Effector memory CD8-positive, alpha-beta T cell (primary cell): ENCODE measurements around the gene PTPRD.

Experiments
- ATAC-seq: fragments of 150-1000 bp; cut with Tn5 transposase; replicated peaks from 2 replicates; pipeline ENCODE4 v1.10.0; 2021; ENCODE audit warnings: mild to moderate bottlenecking, moderate library complexity
- DNase-seq, 3 experiments: peaks; one replicate each; pipeline ENCODE4 v3.0.0; 2021
- H3K27ac Mint-ChIP-seq, 2 donors: one replicate each; pipeline ENCODE4 v1.8.0; 2022; ENCODE audit warnings: mild to moderate bottlenecking in 2 of 2, mixed read lengths in 2 of 2, moderate library complexity in 2 of 2
- H3K27me3 Mint-ChIP-seq, 2 donors: one replicate each; pipeline ENCODE4 v1.8.0; 2022; ENCODE audit warnings: mixed read lengths in 2 of 2
- H3K36me3 Mint-ChIP-seq: one replicate; pipeline ENCODE4 v1.8.0; 2022; ENCODE audit warnings: mild to moderate bottlenecking, moderate library complexity, mixed read lengths; ENCODE audit not compliant: insufficient read depth
- H3K4me1 Mint-ChIP-seq, 2 donors: one replicate each; pipeline ENCODE4 v1.8.0; 2022; ENCODE audit warnings: low read depth in 2 of 2, mixed read lengths in 2 of 2
- H3K4me3 Mint-ChIP-seq, 2 donors: one replicate each; pipeline ENCODE4 v1.8.0; 2022; ENCODE audit warnings: mild to moderate bottlenecking in 2 of 2, mixed read lengths in 2 of 2, moderate library complexity in 2 of 2
- H3K9me3 Mint-ChIP-seq, 2 donors: one replicate each; pipeline ENCODE4 v1.8.0; 2022; ENCODE audit warnings: mixed read lengths in 2 of 2

Gene PTPRD

GRCh38 chr9:8287970-8288369 lies 2324.8 kb downstream of the PTPRD start:
- Mint-ChIP-seq H3K27ac (no peak overlapping the region), H3K9me3 (no peaks in the 10 kb centered on the region), H3K4me1 (no peaks in the 10 kb centered on the region), H3K36me3 (no peaks in the 10 kb centered on the region), H3K4me3 (no peak overlapping the region), H3K27me3 (peaks cover 0 to 12% of the 10 kb centered on the region in 2 donors)
- ATAC-seq: no peak
- DNase-seq: no peak

GRCh38 chr9:8287501-8287900 lies 2325.3 kb downstream of the PTPRD start:
- Mint-ChIP-seq H3K4me1 (no peaks in the 10 kb centered on the region), H3K9me3 (no peaks in the 10 kb centered on the region), H3K36me3 (no peaks in the 10 kb centered on the region), H3K4me3 (no peak overlapping the region), H3K27me3 (peaks cover 0 to 12% of the 10 kb centered on the region in 2 donors), H3K27ac (no peak overlapping the region)
- ATAC-seq (no peak), DNase-seq (no peak)

GRCh38 chr9:8284884-8285283 lies 2327.9 kb downstream of the PTPRD start:
- H3K9me3 Mint-ChIP-seq: no peaks in the 10 kb centered on the region
- H3K27ac Mint-ChIP-seq: no peak overlapping the region
- ATAC-seq (no peak), DNase-seq (no peak)
- peaks cover 0 to 12% of the 10 kb centered on the region in 2 donors for H3K27me3 Mint-ChIP-seq
- no peaks in the 10 kb centered on the region for H3K36me3 Mint-ChIP-seq
- H3K4me3 Mint-ChIP-seq: no peak overlapping the region
- H3K4me1 Mint-ChIP-seq: no peaks in the 10 kb centered on the region

GRCh38 chr9:8282535-8282934 lies 2330.3 kb downstream of the PTPRD start:
- Mint-ChIP-seq H3K36me3 (no peaks in the 10 kb centered on the region), H3K27me3 (peaks cover 0 to 12% of the 10 kb centered on the region in 2 donors), H3K4me1 (no peaks in the 10 kb centered on the region), H3K9me3 (no peaks in the 10 kb centered on the region), H3K27ac (no peak overlapping the region), H3K4me3 (no peak overlapping the region)
- DNase-seq (no peak), ATAC-seq (no peak)

GRCh38 chr9:8280811-8281210 lies 2332.0 kb downstream of the PTPRD start:
- ATAC-seq: no peak

GRCh38 chr9:8278048-8278447 lies 2334.8 kb downstream of the PTPRD start:
- Mint-ChIP-seq H3K27me3 (no peaks in the 10 kb centered on the region), H3K9me3 (no peaks in the 10 kb centered on the region), H3K4me3 (no peak overlapping the region), H3K4me1 (no peaks in the 10 kb centered on the region), H3K27ac (no peak overlapping the region), H3K36me3 (no peaks in the 10 kb centered on the region)
- DNase-seq (no peak), ATAC-seq (no peak)

More at GRCh38 chr9:8280811-8281210, 2332.0 kb downstream of the PTPRD start:
- H3K9me3 Mint-ChIP-seq: no peaks in the 10 kb centered on the region
- H3K27ac Mint-ChIP-seq: no peak overlapping the region
- no peak for DNase-seq
- H3K36me3 Mint-ChIP-seq: no peaks in the 10 kb centered on the region
- H3K4me3 Mint-ChIP-seq: no peak overlapping the region
- H3K27me3 Mint-ChIP-seq: peaks cover 0 to 4% of the 10 kb centered on the region in 2 donors
- H3K4me1 Mint-ChIP-seq: no peaks in the 10 kb centered on the region

GRCh38 chr9:8270235-8270634 lies 2342.6 kb downstream of the PTPRD start:
- no peak overlapping the region for H3K27ac Mint-ChIP-seq
- no peak overlapping the region for H3K4me3 Mint-ChIP-seq
- DNase-seq: no peak
- no peaks in the 10 kb centered on the region for H3K9me3 Mint-ChIP-seq
- no peaks in the 10 kb centered on the region for H3K4me1 Mint-ChIP-seq
- no peaks in the 10 kb centered on the region for H3K36me3 Mint-ChIP-seq
- no peak for ATAC-seq
- peaks cover 0 to 13% of the 10 kb centered on the region in 2 donors for H3K27me3 Mint-ChIP-seq

GRCh38 chr9:8268881-8269280 lies 2343.9 kb downstream of the PTPRD start:
- peaks cover 0 to 16% of the 10 kb centered on the region in 2 donors for H3K27me3 Mint-ChIP-seq
- ATAC-seq: no peak
- H3K27ac Mint-ChIP-seq: no peak overlapping the region
- no peaks in the 10 kb centered on the region for H3K9me3 Mint-ChIP-seq
- no peak overlapping the region for H3K4me3 Mint-ChIP-seq
- H3K4me1 Mint-ChIP-seq: no peaks in the 10 kb centered on the region
- no peaks in the 10 kb centered on the region for H3K36me3 Mint-ChIP-seq
- no peak for DNase-seq

- H3K4me3 Mint-ChIP-seq: no peak overlapping the region
These were observed 2344.5 kb downstream of the PTPRD start for GRCh38 chr9:8268216-8268878.

GRCh38 chr9:8267636-8268035 lies 2345.2 kb downstream of the PTPRD start:
- no peaks in the 10 kb centered on the region for H3K9me3 Mint-ChIP-seq
- H3K4me3 Mint-ChIP-seq: no peak overlapping the region
- ATAC-seq: no peak
- H3K27me3 Mint-ChIP-seq: peaks cover 0 to 16% of the 10 kb centered on the region in 2 donors
- H3K36me3 Mint-ChIP-seq: no peaks in the 10 kb centered on the region
- H3K27ac Mint-ChIP-seq: no peak overlapping the region
- H3K4me1 Mint-ChIP-seq: no peaks in the 10 kb centered on the region
- DNase-seq: no peak

More at GRCh38 chr9:8268216-8268878, 2344.5 kb downstream of the PTPRD start:
- Mint-ChIP-seq H3K4me1 (no peaks in the 10 kb centered on the region), H3K9me3 (no peaks in the 10 kb centered on the region), H3K27ac (no peak overlapping the region), H3K36me3 (no peaks in the 10 kb centered on the region), H3K27me3 (peaks cover 0 to 16% of the 10 kb centered on the region in 2 donors)
- ATAC-seq (no peak), DNase-seq (no peak)

- Mint-ChIP-seq H3K9me3 (no peaks in the 10 kb centered on the region), H3K27ac (no peak overlapping the region), H3K4me1 (no peaks in the 10 kb centered on the region), H3K27me3 (peaks cover 0 to 16% of the 10 kb centered on the region in 2 donors), H3K36me3 (no peaks in the 10 kb centered on the region), H3K4me3 (no peak overlapping the region)
- ATAC-seq (no peak), DNase-seq (no peak)
These were observed 2345.9 kb downstream of the PTPRD start for GRCh38 chr9:8266861-8267260.

GRCh38 chr9:8265281-8265680 lies 2347.5 kb downstream of the PTPRD start:
- no peaks in the 10 kb centered on the region for H3K4me1 Mint-ChIP-seq
- peaks cover 0 to 16% of the 10 kb centered on the region in 2 donors for H3K27me3 Mint-ChIP-seq
- H3K9me3 Mint-ChIP-seq: no peaks in the 10 kb centered on the region
- no peak for DNase-seq
- ATAC-seq: no peak
- no peaks in the 10 kb centered on the region for H3K36me3 Mint-ChIP-seq
- no peak overlapping the region for H3K27ac Mint-ChIP-seq
- H3K4me3 Mint-ChIP-seq: no peak overlapping the region
